GM10266 (cell line): Measurements from ENCODE around the gene PPP4C.
"Not testable (repeated sequence)": the region's sequence is repeated elsewhere in the genome, so short reads cannot be mapped to it uniquely, and the experiment has no call there.

Experiments used
- DNase-seq: peaks from one replicate; pipeline ENCODE4 v3.0.0; 2012; ENCODE audit errors: extremely low spot score
- TF ChIP-seq, protein P1 (sequence below): IDR thresholded peaks from 2 replicates; pipeline ENCODE4 v1.5.1; 2012; ENCODE audit warnings: mild to moderate bottlenecking, low read depth; ENCODE audit not compliant: control insufficient read depth, insufficient read depth; ENCODE audit errors: missing control alignments

The PPP4C gene

DNA sequence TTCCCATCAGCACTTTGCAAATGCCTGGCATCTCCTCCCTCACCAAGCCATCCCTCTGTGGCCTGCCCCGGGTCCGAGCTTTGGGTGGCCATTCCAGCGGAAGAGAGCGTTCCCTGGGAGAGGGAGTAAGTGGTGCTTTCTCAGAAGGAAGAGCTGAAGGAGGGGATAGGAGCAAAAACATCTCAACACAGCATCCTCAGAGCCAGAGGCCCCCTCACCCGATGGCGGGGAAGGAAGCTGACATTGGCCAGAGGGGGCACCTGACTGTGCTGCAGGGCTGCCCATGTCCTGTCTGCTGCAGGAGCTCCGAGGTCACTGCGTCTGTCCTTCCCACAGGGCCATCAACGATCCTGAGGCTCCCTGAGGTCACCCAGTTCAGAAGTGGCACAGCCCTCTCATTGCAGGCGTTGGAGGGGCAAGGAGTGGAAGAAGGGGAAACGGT lies 44.3 kb upstream of the PPP4C start:
- TF ChIP-seq, protein P1, sequence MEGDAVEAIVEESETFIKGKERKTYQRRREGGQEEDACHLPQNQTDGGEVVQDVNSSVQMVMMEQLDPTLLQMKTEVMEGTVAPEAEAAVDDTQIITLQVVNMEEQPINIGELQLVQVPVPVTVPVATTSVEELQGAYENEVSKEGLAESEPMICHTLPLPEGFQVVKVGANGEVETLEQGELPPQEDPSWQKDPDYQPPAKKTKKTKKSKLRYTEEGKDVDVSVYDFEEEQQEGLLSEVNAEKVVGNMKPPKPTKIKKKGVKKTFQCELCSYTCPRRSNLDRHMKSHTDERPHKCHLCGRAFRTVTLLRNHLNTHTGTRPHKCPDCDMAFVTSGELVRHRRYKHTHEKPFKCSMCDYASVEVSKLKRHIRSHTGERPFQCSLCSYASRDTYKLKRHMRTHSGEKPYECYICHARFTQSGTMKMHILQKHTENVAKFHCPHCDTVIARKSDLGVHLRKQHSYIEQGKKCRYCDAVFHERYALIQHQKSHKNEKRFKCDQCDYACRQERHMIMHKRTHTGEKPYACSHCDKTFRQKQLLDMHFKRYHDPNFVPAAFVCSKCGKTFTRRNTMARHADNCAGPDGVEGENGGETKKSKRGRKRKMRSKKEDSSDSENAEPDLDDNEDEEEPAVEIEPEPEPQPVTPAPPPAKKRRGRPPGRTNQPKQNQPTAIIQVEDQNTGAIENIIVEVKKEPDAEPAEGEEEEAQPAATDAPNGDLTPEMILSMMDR: no peak
- no peak for DNase-seq

DNA sequence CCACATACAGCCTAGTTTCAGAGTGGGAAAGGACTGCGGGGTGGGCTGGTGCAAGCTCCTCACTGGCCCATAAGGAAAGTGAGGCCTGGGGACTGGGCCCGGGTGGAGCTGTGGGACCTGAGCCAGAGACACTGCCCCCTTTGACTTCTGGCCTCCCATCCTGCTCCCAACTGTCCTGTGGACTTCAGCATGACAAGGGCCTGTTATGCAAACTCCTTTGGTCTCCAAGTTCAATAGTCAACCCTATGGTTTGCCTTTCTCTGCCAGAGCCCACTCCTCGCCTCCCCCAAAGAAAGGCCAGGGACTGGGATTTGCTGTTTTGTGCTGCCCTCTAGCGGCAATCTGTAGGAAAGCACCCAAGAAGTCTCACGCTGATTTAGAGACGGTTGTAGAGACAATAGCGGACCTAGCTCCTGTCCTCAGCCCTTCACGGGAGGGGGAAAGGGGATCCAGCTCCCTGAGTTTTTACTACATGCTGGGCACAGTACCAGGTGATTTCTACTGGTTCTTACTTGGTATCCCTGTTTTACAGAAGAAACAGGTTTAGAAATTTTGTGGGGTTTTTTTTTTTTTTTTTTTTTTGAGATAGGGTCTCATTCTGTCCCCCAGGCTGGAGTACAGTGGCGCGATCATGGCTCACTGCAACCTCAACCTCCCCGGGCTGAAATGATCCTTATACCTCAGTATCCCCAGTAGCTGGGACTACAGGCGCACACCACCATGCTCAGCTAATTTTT lies 43.5 kb upstream of the PPP4C start:
- peak; percentile 84 for DNase-seq
- TF ChIP-seq, protein P1: peak; percentile 92

DNA sequence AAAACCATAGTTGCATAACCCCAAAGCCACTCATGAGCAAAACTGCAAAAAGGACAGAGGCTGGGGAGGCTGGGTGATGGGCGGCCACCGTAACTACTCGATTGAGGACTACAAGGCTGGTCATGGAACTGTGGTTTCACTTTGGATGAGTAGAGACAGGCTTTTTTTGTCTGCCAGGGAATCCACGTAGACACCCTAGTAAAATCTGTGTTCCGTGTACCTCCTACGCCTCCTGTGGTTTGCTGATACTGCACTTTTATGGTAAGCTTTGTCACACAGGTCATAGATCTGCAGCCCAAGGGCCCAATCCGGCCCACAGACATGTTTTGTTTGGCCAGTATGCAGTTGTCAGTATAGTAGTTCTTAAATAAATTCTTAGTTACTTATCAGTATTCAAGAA lies 42.5 kb upstream of the PPP4C start:
- DNase-seq: no peak
- TF ChIP-seq, protein P1: no peak

DNA sequence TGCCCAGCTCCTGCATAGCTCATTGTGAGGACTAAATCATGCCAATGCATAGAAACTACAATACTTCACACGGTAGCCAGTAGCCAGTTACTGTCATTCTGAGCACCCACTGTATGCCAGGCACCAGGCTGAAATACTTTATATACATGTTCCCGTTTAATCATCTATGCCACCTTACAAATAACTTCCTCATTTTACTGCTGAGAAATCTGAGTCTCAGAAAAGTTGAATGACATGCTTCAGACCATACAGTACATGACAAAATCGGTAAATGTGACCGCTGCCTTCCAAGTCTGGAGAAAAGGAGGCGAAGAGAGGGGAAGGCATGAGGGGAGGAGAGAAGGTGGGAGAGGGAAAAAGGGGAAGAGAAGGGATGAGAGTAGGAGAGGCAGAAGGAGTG lies 35.6 kb upstream of the PPP4C start:
- TF ChIP-seq, protein P1: no peak
- DNase-seq: no peak

DNA sequence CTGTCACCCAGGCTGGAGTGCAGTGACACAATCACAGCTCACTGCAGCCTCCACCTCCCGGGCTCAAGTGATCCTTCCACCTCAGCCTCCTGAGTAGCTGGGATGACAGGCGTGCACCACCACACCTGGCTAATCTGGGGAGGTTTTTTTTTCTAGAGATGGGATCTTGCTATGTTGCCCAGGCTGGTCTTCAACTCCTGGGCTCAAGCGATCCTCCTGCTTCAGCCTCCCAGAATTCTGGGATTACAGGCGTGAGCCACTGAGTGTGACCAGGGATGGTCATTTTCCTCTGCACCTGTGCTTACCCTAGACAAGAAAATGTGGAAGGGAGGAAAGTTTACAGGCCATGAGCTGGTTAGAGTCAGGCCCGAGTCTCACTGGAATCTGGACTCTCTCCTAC lies 35.1 kb upstream of the PPP4C start:
- DNase-seq: not testable (repeated sequence)

DNA sequence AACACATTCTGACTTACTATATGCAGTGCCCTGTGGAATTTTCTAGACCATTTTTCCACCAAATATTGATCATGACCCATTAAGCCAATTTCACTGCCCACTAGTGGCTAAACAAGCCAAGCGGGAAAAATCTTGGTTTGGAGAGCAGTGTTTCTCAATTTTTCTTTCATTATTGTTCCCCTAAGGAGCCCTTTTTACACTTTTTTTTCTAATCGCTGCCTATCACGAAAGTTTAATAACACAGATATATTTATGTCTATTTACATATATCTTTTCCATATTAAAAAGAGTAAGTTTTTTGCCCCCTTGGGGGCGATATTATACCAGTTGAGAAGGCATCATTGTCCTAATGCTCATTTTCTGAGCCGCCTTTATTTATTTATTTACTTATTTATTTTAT lies 34.0 kb upstream of the PPP4C start:
- TF ChIP-seq, protein P1: no peak
- no peak for DNase-seq

DNA sequence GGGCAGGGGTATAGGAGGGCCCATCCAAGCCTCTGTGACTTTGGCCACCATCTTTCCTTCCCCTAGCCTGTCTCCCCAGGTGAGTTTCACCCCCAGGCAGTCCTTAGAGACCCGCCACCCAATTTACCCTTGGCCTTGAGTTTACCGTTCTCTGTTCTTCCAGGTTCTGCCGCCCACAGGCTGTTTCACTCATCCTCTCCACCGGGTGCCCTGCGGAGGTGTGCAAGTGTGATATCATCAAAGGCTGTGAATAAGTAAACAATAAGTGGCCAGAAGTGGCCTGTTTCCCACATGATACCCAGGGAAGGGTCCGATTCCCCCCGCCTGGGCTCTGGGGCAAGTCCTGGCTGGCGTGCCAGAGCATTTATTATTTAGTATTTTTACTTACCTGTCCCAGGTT lies 29.6 kb upstream of the PPP4C start:
- DNase-seq: no peak
- TF ChIP-seq, protein P1: no peak

DNA sequence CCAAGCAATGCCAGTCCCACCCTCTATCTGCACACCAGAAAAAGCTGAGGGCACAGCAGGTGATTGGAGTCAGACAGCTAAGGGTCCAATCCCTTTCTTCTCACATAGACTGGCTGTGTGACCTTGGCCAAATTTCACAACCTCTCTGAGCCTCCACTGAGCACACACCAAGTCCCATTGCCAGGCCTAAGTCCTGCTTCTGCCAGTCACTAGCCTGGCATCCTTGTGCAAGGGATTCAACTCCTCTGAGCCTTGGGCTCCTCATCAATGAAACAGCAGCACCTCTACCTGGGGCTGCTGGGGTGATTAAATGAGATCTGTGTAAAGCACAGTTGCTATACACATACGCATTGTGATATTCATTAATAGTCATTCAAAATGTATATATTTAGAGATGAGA lies 29.2 kb upstream of the PPP4C start:
- DNase-seq: no peak
- TF ChIP-seq, protein P1: no peak
